Cardiac muscle cell (in vitro differentiated cells and primary cell): ENCODE results near the gene ODAD4. TPM values are rescaled to one million over a fixed set of nuclear protein-coding genes. Genes with fewer than 3 reads are reported as not detected.
"Not testable (repeated sequence)": the region's sequence is repeated elsewhere in the genome, so short reads cannot be mapped to it uniquely, and the experiment has no call there.

Experiments used
- DNase-seq, 2 donors: peaks; one replicate each; pipeline versions ENCODE4 v3.0.0 to v3.0.0-alpha.2; 2010 to 2017; ENCODE audit warnings: low read depth in 1 of 2, low spot score in 1 of 2
- H3K27ac ChIP-seq: fragments of 200-600 bp; sonication (generic); 2 replicates; pipeline ENCODE4 v1.5.1; 2016
- H3K27me3 ChIP-seq: fragments of 200-600 bp; sonication (generic); 2 replicates; pipeline ENCODE4 v1.6.0; 2016; ENCODE audit warnings: control low read depth
- H3K36me3 ChIP-seq: fragments of 200-600 bp; sonication (generic); 2 replicates; pipeline ENCODE4 v1.5.1; 2016; ENCODE audit warnings: control low read depth
- H3K4me1 ChIP-seq: fragments of 200-600 bp; sonication (generic); 2 replicates; pipeline ENCODE4 v1.8.1; 2017; ENCODE audit warnings: low read depth, mild to moderate bottlenecking, mixed run types
- H3K4me3 ChIP-seq: fragments of 200-600 bp; sonication (generic); 2 replicates; pipeline ENCODE4 v1.5.1; 2016; ENCODE audit warnings: mild to moderate bottlenecking
- H3K9me3 ChIP-seq: fragments of 200-600 bp; sonication (generic); 2 replicates; pipeline ENCODE4 v1.5.1; 2017; ENCODE audit warnings: low read depth, mild to moderate bottlenecking, control low read depth
- CTCF ChIP-seq: IDR thresholded peaks from 2 replicates; pipeline ENCODE4 v1.5.1; 2012; ENCODE audit warnings: low read depth, mild to moderate bottlenecking, low read length
- polyA plus RNA-seq: library from polyadenylated mRNA; unstranded; fragments of >200 nt; fragmentation: Nextera tagmentation; extraction: Ambion mirVana; gene quantifications from 2 replicates; pipeline ENCODE4 v1.2.1, GENCODE V29; 2016
- total RNA-seq: library from RNA; depleted of rRNA; stranded (reverse); fragments of >200 nt; gene quantifications from 2 replicates; pipeline ENCODE4 v1.2.3, GENCODE V29; 2016

ODAD4 gene
- total and polyA plus RNA-seq, 2 experiments from 2014 or later: 3.2 to 4.5 TPM

GRCh38 chr17:41928693-41929251 is 1.6 kb upstream of the ODAD4 start:
- no peak for DNase-seq
- Histone ChIP-seq H3K27me3 (no peaks in the 10 kb centered on the region), H3K36me3 (no peaks in the 10 kb centered on the region), H3K27ac (no peak overlapping the region), H3K4me1 (peaks cover 6% of the 10 kb centered on the region), H3K9me3 (no peaks in the 10 kb centered on the region), H3K4me3 (no peak overlapping the region)
- no peak for TF ChIP-seq CTCF

GRCh38 chr17:41930833-41931156 is 378 bp downstream of the ODAD4 start:
- H3K9me3 ChIP-seq, H3K27me3 ChIP-seq, DNase-seq, H3K36me3 ChIP-seq: not testable (repeated sequence)
- peak overlapping the region; percentile 44 for H3K27ac ChIP-seq
- peak overlapping the region; percentile 62 for H3K4me3 ChIP-seq
- peaks cover 14% of the 10 kb centered on the region for H3K4me1 ChIP-seq

- H3K36me3 ChIP-seq, H3K4me3 ChIP-seq, DNase-seq, H3K27ac ChIP-seq, H3K9me3 ChIP-seq, H3K27me3 ChIP-seq: not testable (repeated sequence)
- H3K4me1 ChIP-seq: peaks cover 14% of the 10 kb centered on the region
Measured at GRCh38 chr17:41931715-41932114, 1.3 kb downstream of the ODAD4 start.

GRCh38 chr17:41932816-41933389 is 2.5 kb downstream of the ODAD4 start:
- H3K27ac ChIP-seq: no peak overlapping the region
- peaks cover 2% of the 10 kb centered on the region for H3K36me3 ChIP-seq
- peaks cover 14% of the 10 kb centered on the region for H3K4me1 ChIP-seq

GRCh38 chr17:41935641-41936040 is 5.2 kb downstream of the ODAD4 start:
- Histone ChIP-seq H3K27me3 (no peaks in the 10 kb centered on the region), H3K4me1 (peaks cover 8% of the 10 kb centered on the region), H3K36me3 (peaks cover 2% of the 10 kb centered on the region), H3K9me3 (no peaks in the 10 kb centered on the region), H3K4me3 (no peak overlapping the region), H3K27ac (no peak overlapping the region)
- no peak for DNase-seq
- no peak for TF ChIP-seq CTCF

More at GRCh38 chr17:41932816-41933389, 2.5 kb downstream of the ODAD4 start:
- Histone ChIP-seq H3K9me3 (no peaks in the 10 kb centered on the region), H3K27me3 (no peaks in the 10 kb centered on the region), H3K4me3 (no peak overlapping the region)
- DNase-seq: no peak
- no peak for TF ChIP-seq CTCF

- TF ChIP-seq CTCF: no peak
- Histone ChIP-seq H3K9me3 (no peaks in the 10 kb centered on the region), H3K4me1 (peaks cover 8% of the 10 kb centered on the region), H3K36me3 (peaks cover 2% of the 10 kb centered on the region), H3K27ac (no peak overlapping the region), H3K4me3 (no peak overlapping the region), H3K27me3 (no peaks in the 10 kb centered on the region)
- no peak for DNase-seq
Measured at GRCh38 chr17:41937970-41938954, 7.8 kb downstream of the ODAD4 start.
